ENCODE measurements around the gene PLEK.

DNA sequence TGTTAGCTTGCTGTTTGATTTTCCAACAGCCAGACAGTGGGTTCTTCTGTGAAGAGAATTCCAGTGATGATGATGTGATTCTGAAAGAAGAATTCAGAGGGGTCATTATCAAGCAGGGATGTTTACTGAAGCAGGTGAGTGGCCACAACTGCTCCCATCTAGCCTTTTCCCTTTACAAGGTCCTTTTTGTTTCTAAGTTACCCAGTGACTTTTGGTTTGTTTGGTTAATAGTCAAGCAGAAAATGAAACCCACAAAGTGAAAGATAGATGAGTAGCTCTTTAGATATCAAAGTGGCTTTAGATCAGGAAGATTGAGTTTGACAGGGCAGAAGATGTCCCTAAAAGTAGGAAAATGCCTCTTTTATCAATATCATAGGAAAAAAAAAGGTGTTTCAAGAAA lies 23.3 kb downstream of the PLEK start:
- no peak for TF ChIP-seq CTCF (tag by site-specific recombination; IDR thresholded peaks at IDR 0.05)
- TF ChIP-seq ZNF24 (tag by site-specific recombination; IDR thresholded peaks at IDR 0.05), result no peak

Measured in HEK293 (cell line).